HG02840 (cell line): ENCODE measurements around the gene NR2F2.

Source experiments
- ATAC-seq: cut with Tn5 transposase; IDR thresholded peaks from one replicate; pipeline ENCODE4 v1.9.1; 2021; ENCODE audit warnings: mild to moderate bottlenecking, moderate library complexity, moderate number of reproducible peaks; ENCODE audit not compliant: unreplicated experiment, low FRiP score

NR2F2 gene

DNA sequence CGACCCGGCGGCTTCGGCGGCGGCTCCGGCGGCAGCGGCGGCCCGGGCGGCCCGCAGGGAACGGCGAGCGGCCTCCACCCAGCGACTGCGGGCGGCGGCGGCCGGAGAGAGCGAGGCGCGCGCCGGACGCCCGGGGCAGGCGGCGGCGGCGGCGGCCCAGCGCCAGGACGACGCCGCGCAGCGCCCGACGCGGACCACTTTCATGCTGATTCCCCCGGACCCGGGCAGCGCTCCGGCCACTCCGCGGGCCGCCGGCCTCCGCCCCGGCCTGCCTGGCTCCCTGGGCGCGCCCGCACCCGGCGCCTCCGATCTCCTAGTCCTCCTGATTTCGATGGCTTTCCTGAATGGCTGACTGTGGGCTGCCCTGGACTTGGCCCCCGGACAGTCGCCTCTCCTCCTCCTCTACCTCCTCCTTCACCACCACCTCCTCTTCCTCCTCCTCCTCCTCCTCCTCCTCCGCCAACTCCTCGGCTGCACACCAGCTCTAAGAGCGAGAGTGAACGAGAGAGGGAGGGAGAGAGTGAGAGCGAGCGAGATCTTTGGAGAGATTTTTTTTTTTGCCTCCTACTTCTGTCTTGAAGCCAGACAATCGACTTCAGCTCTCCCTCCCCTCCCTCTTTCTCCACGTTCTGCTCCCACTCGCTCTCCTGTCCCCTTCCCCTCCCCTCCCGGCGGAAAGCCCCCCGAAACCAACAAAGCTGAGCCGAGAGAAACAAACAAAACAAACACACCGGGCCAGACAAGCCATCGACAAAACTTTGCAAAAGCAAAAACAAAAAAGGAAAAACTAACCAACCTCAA lies 844 bp downstream of the NR2F2 start:
- no peak for ATAC-seq

DNA sequence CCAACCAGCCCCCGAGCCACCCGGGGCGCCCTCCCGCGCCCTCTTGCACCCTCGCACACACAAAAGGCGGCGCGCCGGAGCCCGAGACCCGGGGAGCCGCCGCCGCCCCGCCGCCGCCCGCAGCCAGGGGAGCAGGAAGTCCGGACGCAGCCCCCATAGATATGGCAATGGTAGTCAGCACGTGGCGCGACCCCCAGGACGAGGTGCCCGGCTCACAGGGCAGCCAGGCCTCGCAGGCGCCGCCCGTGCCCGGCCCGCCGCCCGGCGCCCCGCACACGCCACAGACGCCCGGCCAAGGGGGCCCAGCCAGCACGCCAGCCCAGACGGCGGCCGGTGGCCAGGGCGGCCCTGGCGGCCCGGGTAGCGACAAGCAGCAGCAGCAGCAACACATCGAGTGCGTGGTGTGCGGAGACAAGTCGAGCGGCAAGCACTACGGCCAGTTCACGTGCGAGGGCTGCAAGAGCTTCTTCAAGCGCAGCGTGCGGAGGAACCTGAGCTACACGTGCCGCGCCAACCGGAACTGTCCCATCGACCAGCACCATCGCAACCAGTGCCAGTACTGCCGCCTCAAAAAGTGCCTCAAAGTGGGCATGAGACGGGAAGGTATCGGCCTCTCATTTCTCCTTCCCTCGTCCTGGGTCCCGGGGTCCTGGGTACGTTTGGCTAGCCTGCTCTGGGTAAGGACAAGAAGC lies 1.6 kb downstream of the NR2F2 start:
- no peak for ATAC-seq

DNA sequence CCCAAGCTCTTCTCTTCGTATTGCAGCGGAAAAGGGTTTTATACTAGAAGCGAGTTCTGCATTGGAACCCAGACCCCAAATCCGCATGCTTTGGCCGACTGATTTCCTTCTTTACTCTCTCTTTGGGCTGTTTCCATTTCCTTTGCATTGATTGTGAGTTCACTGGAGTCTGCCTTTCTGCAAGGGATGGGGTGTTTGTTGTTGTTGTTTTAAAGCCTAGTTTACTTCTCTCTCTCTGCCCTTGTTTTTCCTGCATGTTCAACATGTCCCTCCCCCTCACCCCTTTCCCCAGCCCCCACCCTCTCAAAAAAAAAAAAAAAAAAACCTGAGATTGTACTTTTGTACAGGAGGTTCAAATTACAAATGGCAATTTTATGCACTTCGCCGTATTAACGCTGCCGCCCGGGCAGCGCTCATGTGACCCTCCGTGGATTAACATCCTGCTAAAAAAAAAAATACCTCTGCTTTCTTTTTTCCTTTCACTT lies 2.2 kb downstream of the NR2F2 start:
- no peak for ATAC-seq

DNA sequence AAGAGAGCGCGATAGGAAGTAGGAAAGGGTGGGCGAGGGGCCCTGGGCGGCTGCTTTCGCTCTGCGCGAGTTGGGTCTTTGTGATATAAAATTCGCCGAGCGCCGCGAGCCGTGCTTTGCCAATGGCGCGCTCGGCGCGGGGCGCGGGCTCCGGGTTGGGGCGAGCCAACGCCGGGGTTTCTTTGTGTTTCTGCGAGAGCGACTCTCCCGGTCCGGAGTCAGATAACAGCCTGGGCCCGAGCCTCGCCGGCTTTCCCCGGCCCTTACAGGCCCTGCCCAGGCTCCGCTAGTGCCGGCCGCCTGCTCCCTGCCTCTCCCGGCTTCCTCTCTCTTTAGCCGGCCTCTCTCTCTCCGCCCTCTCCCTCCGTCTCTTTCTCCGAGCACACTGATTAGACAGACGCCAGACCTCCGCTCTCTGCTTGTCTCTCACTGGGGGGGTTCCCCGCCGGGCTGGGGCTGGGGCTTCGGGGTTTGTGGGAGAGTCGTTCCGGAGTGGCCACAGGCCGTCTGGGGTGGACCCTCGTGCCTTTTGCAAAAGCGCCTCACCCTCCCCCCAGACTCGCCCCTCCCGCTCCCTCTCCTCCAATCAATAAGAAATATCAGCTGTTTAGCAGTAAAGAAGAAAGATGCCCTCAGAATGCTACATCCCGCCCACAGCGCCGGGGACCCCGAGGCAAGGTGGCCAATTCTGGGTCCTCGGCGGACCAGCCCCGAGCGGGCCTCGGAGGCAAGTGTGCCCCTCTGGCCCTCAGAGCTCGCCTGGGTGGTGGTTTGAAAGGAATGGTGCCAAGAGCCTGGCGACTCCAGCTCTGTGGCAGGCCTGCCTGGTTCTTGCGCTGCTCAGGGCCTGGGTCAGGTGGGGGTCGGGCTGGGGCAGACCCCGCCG lies 2.9 kb downstream of the NR2F2 start:
- no peak for ATAC-seq

DNA sequence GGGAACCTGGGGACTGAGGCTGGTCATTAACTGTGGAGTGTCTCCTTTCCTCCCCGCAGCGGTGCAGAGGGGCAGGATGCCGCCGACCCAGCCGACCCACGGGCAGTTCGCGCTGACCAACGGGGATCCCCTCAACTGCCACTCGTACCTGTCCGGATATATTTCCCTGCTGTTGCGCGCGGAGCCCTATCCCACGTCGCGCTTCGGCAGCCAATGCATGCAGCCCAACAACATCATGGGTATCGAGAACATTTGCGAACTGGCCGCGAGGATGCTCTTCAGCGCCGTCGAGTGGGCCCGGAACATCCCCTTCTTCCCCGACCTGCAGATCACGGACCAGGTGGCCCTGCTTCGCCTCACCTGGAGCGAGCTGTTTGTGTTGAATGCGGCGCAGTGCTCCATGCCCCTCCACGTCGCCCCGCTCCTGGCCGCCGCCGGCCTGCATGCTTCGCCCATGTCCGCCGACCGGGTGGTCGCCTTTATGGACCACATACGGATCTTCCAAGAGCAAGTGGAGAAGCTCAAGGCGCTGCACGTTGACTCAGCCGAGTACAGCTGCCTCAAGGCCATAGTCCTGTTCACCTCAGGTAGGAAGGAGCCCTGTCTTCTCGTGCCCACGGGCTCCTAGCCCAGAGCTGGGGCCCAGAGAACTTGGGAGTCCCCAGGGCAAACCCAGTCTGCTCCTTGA lies 3.7 kb downstream of the NR2F2 start:
- no peak for ATAC-seq

DNA sequence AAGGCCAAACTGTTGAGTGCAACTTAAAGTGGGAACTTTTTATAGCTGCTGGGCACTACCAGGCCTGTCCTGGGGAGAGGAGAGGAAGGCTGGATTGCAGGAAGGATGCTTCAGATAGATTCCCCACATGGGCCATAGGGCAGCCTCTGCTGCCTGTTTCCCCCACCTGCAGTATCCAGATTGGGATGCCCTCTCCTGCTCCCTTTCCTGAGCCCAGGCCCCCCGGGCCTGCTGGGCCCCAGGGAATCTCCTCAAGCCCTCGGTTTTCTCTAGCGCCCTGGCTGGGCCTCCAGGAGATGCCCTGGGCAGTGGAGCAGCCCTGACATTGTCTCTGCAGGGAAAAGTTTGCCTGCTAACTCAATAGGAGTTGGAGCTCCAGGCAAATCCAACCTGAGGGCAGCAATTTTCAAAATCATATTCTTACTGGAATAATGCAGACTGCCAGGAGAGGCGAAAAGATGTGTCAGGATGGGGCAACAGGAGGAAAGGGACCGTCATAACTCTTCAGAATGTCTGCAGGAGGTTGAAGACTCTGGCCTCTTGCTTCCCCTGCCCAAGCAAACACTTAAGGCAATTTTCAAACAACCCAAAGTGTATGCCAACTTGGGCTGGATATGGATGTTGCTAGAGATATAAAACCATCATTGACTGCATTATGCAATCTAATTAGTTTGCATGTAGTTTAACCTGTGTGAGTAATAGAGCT lies 4.4 kb downstream of the NR2F2 start:
- ATAC-seq: no peak

DNA sequence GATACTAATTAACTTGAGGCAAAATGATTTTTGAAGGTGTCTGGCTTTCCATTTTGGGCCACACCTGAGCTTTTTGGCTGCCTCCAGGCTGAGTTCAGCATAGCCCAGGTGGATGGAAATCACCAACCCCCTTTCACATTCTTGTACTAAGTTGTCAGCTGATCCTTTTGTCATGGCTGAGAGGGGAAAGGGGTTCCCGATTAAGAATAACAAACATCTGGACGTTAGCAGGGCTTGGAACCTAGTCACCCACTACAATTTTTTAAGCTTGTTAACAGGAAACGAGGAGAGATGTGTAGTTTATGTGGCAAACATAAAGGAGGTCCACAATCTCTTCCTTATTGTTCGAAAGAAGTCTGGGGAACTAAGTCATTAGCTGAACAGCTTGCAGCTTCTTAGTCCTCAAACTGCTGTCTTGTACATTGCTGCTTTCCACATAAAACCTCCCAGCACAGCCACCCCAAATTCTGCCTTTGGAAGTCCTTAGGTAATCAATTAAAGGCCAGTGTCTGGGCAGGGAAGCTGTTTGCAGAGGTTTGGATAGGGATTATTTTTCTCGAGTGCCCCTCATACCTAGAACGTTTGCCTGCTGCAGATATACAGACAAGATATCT lies 5.0 kb downstream of the NR2F2 start:
- no peak for ATAC-seq

DNA sequence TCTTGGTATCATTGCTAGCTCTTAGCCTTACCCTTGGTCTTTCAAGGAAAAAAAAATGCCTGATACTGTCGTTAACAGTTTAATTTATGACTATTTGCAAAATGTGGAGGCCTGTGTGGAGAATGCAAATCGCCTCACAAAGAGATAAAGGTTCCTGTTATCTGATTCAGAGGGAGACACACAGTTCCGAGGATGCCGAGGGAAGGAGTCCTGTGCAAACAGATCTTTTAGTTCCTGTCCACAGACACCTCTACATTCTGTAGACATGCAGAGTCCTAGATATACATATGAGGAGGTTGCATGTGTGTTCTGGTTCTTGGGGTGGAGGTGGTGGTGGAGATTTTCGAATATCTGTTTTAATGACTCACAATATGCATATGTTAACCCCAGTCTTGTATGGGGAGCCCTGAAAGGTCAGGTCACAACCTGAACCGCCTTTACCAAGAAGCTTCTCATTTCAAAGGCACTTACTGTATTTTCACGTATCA lies 5.7 kb downstream of the NR2F2 start:
- no peak for ATAC-seq

DNA sequence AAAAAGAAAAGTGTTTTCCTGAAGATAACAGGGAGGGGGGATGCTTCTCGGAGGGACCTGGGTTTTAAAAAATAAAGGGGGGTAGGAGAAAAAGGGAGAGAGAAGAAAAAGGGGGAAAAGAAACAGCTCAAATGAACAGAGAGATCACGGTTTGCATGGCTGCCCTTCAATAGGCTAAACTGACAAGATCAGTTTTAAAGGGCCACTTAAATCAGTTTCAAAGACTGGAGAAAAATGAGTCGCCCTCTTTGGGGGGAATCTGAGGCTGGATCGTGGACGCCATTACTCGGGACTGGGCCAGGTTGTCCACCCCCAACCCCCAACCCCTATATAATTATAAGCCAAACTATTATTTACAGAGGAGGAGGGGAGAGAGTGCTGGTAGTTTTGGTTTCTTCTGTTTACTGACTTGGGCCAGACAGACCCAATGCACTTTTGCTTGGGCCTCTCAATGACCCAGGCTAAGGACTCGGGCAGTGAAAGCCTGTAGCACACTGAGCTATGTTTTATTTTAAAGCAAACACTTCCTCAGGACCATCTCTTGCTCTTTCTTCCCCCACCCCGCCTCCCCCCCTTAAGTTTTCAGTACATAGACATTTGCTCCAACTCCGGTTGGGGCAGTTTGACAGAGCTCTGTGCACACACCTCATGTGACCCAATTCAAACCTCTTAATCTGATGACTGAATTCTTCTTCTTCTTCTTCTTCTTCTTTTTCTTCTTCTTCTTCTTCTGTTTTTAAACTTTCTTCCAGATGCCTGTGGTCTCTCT lies 6.3 kb downstream of the NR2F2 start:
- ATAC-seq: no peak

DNA sequence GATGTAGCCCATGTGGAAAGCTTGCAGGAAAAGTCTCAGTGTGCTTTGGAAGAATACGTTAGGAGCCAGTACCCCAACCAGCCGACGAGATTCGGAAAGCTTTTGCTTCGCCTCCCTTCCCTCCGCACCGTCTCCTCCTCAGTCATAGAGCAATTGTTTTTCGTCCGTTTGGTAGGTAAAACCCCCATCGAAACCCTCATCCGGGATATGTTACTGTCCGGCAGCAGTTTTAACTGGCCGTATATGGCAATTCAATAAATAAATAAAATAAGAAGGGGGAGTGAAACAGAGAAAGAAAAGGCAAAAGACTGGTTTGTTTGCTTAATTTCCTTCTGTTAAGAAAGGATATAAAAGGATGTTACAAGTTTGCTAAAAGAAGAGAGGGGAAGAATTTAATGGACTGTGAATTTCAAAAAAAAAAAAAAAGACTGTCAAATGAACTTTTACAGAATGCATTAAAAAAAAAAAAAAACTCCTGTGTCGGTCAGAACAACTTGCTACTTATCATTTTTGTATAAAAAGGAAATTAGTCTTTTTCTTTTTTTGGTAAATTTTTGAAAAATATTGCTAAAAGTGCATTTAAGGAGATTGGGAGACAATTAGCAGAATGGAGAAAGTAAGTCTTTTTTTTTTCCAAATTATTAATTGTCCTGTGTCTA lies 7.0 kb downstream of the NR2F2 start:
- ATAC-seq: no peak

DNA sequence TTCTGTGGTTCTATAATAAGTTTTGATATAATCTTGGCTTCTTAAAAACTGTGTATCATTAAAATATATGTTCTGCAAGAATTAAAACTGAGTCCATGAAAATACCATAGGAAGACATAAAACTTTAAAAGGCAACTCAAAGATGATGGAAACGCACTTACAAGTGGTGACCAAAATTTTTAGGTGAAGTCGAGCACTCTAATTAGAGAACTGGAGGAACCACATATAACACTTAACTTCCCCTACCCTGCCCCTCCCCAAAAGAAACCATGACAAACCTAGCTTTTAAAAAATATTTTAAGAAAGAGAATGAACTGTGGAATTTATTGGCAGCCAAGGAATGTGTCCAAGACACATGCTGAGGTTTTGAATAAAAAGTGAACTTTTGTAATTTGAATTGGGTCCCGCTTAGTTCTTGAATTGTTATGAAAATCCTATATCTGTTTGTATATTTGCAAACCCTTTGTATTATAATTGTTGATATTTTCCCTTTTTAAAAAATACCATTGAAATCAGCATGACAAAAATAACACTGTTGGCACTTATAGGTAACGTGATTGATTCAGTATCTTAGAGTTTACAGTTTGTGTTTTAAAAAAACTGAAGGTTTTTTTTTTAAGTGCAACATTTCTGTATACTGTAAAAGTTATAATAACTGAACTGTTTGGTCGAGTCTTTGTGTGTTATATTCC lies 7.7 kb downstream of the NR2F2 start:
- no peak for ATAC-seq

DNA sequence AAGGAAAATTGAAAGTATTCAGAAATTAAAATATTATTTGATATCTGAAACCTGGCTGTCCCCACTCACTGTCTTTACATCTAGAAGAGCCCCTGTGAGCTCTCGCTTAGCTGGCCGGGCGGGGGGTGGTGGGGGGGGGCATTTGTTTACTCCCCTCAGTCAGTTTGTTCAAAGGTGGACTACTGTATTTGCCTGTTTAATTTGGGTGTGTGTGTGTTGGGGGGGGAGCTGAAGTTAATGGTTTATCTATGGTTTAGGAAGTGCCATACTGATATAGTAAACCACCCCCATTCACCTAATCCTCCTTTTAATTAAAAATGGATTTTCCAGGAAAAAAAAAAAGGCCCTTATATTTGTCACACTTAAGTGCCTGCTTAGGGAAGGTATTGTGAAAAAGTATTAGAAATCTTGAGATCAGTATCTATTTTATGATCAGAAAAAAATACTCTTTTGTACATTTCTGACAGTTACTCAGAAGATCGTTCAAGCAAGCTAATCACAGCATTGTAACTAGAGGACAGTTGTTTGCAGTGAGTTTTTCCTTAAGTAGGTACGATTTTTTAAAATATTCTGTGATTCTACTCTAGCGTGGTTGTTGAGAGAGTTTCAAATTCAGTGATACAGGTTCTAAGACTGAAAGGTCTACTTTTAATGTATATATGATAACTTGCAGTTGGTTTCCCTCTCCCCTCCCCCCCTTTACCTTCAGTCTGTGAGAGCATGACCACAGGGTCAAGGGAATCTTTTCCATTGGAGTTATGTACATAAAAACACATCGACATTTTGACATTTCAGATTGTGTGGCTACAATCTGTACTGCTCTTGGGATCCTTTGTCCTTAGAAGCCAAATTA lies 8.5 kb downstream of the NR2F2 start:
- ATAC-seq: no peak

DNA sequence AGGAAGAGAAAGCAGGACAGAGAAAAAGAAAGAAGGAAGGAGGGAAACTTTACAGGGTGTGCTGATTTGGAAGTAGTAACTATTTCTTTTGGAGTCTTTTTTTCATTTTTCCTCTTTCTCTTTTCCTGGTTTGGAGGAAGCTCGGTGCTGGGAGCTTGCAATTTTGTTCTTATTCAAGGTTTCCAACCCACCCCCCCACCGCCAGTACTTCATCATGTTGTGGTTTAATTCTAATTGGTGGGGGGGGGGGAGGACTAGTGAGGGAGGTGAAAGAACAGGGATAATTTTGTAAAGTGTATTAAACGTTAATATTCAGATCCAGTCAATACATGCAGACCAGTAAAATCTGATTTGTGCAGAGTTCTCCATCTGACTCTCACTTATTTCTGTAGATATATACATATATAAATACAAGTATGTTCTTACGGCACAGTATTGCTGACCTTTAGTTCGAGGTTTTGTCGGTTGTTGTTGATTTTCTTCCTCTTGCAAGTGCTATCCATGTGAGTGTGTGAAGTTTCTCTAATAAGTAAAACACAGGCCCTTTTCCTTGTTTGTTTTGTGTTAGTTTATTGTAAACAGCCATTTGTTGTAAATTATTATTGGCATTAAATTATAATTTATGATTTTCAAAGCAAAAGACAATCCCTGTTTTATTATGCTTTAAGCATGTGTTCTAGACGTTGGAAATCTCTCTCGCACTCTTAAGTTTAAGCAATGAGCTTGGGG lies 9.3 kb downstream of the NR2F2 start:
- ATAC-seq: no peak

DNA sequence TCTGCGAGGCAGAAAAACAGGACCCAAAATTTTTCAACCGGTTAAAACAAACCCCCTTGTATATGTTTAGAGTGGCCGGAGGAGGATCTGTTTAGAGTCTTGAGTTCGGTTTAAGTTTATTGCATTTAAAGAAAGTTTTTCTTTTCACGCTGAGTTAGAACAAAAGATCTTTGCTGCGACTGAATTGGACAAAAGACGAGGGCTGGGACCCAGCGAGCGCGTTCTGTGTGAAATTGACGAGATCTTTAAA lies 9.8 kb downstream of the NR2F2 start:
- no peak for ATAC-seq

DNA sequence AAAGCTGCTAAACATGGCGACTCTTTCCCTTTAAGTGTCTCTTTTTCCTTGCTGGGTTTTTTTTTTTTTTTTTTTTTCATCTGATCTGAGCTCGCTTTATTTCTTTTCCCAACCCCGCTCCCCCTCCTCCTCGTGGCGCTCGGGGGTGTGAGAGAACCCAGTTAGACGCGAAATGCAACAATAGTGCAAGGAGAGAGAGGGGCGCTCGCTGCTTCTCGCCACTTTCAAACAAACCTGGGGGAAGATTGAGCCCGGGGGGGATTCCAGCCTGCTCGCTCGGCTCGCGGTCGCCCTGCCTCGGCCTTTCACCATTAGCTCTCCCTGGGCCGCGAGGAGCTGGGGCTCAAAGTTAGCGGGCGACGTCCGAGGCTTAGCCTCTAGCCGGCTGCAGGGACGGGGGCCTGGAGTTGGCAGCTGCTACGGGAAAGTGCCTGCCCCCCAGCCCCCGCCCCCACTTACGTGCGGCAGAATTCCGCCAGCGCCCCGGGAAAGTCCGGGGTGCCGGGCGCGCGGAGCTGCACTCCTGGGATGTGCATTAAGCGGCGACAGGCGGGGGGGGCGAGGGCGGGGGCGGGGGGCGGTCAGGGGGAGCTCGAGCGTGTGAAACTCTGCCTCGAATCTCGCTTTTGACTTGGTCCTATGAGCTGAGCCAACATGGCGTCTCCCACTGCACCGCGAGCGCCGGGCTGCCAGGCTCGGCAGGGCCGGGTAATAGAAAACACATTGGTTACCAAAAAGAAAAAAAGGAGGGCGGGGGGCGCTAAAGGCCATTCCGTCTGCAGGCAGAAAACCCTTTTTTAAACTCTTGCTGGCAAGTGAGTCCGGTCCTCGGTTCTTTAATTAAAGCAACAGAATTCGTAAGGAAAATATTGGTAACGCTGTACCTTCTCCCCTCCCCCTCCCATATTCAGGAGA lies 10.4 kb downstream of the NR2F2 start:
- ATAC-seq: no peak
